Right atrium auricular region (tissue), 2 donors: ENCODE measurements around the gene CCAR1. TPM values are rescaled to one million over a fixed set of nuclear protein-coding genes. Genes with fewer than 3 reads are reported as not detected.
"Not testable (repeated sequence)": the region's sequence is repeated elsewhere in the genome, so short reads cannot be mapped to it uniquely, and the experiment has no call there.

ENCODE experiments used
- DNase-seq: peaks from one replicate; pipeline ENCODE4 v3.0.0-alpha.2; 2019; ENCODE audit warnings: low spot score
- H3K27ac ChIP-seq, 2 donors: fragments of 200-600 bp; sonication (generic); 1 replicate in 1 of 2; 2 replicates in 1 of 2; pipeline ENCODE4 v1.5.1; 2016 to 2019
- H3K27me3 ChIP-seq, 2 donors: fragments of 200-600 bp; sonication (generic); one replicate each; pipeline versions ENCODE4 v1.5.1 to v1.6.0; 2017 to 2019
- H3K36me3 ChIP-seq: fragments of 200-600 bp; sonication (generic); one replicate; pipeline ENCODE4 v1.5.1; 2016
- H3K4me1 ChIP-seq, 2 donors: fragments of 200-600 bp; sonication (generic); one replicate each; pipeline versions ENCODE4 v1.5.1 to v1.6.0; 2017 to 2019
- H3K4me3 ChIP-seq, 2 donors: fragments of 200-600 bp; sonication (generic); 1 replicate in 1 of 2; 2 replicates in 1 of 2; pipeline ENCODE4 v1.5.1; 2017 to 2019; ENCODE audit warnings: mild to moderate bottlenecking in 1 of 2, moderate library complexity in 1 of 2
- H3K9me3 ChIP-seq, 2 donors: fragments of 200-600 bp; sonication (generic); one replicate each; pipeline ENCODE4 v1.5.1; 2019
- CTCF ChIP-seq, 2 donors: fragments of 200-600 bp; sonication (generic); IDR thresholded peaks; one replicate each; pipeline ENCODE4 v1.5.1; 2019; ENCODE audit warnings: antibody characterized with exemption in 2 of 2
- total RNA-seq, 2 donors: library from RNA; depleted of rRNA; stranded (reverse); fragments of >200 nt; gene quantifications; one replicate each; pipeline ENCODE4 v1.1.0, GENCODE V29; 2016

CCAR1 gene
- total RNA-seq, 2 donors from 2014 or later: 21.0 to 25.0 TPM

- Histone ChIP-seq H3K27ac (no peak overlapping the region), H3K27me3 (no peaks in the 10 kb centered on the region), H3K9me3 (no peaks in the 10 kb centered on the region), H3K4me1 (no peaks in the 10 kb centered on the region), H3K4me3 (no peak overlapping the region), H3K36me3 (no peaks in the 10 kb centered on the region)
- no peak for TF ChIP-seq CTCF (IDR thresholded peaks at IDR 0.05)
- no peak for DNase-seq
Measured at GRCh38 chr10:68812420-68812819, 91.4 kb downstream of the CCAR1 start.

GRCh38 chr10:68813559-68813958 lies 92.5 kb downstream of the CCAR1 start:
- no peak overlapping the region for H3K27ac ChIP-seq
- H3K4me1 ChIP-seq: no peaks in the 10 kb centered on the region
- H3K36me3 ChIP-seq: no peaks in the 10 kb centered on the region
- no peaks in the 10 kb centered on the region for H3K9me3 ChIP-seq
- H3K27me3 ChIP-seq: no peaks in the 10 kb centered on the region
- DNase-seq: no peak
- no peak for TF ChIP-seq CTCF (IDR thresholded peaks at IDR 0.05)
- no peak overlapping the region for H3K4me3 ChIP-seq

- no peak for TF ChIP-seq CTCF (IDR thresholded peaks at IDR 0.05)
- Histone ChIP-seq H3K4me1 (no peaks in the 10 kb centered on the region), H3K36me3 (no peaks in the 10 kb centered on the region), H3K9me3 (no peaks in the 10 kb centered on the region), H3K27ac (no peak overlapping the region), H3K4me3 (no peak overlapping the region), H3K27me3 (no peaks in the 10 kb centered on the region)
- no peak for DNase-seq
Measured at GRCh38 chr10:68816796-68817412, 95.9 kb downstream of the CCAR1 start.

- DNase-seq, H3K27me3 ChIP-seq, H3K9me3 ChIP-seq: not testable (repeated sequence)
Measured at GRCh38 chr10:68820359-68820758, 99.3 kb downstream of the CCAR1 start.

GRCh38 chr10:68822626-68823025 lies 101.6 kb downstream of the CCAR1 start:
- H3K4me1 ChIP-seq, H3K36me3 ChIP-seq, H3K4me3 ChIP-seq, H3K27ac ChIP-seq, H3K9me3 ChIP-seq, DNase-seq, H3K27me3 ChIP-seq: not testable (repeated sequence)

More at GRCh38 chr10:68820359-68820758, 99.3 kb downstream of the CCAR1 start:
- H3K36me3 ChIP-seq, H3K4me1 ChIP-seq, H3K4me3 ChIP-seq, H3K27ac ChIP-seq: not testable (repeated sequence)

GRCh38 chr10:68826764-68827591 lies 105.9 kb downstream of the CCAR1 start, which contains the start of gene STOX1:
STOX1 (plus strand) TSS chr10:68827531; CDS start chr10:68827624, 93 bp downstream.
- H3K36me3 ChIP-seq: no peaks in the 10 kb centered on the region
- H3K27me3 ChIP-seq: no peaks in the 10 kb centered on the region
- peaks cover 0 to 7% of the 10 kb centered on the region in 2 donors for H3K4me1 ChIP-seq
- TF ChIP-seq CTCF (IDR thresholded peaks at IDR 0.05): no peak
- H3K27ac ChIP-seq: peak within 1 kb of the TSS in 1 of 2 donors; percentile 26
- H3K9me3 ChIP-seq: no peaks in the 10 kb centered on the region
- peak within 1 kb of the TSS; percentile 48 to 62 for H3K4me3 ChIP-seq
- DNase-seq: no peak

- DNase-seq, H3K27ac ChIP-seq, H3K4me1 ChIP-seq, H3K27me3 ChIP-seq, H3K9me3 ChIP-seq, H3K36me3 ChIP-seq: not testable (repeated sequence)
- H3K4me3 ChIP-seq: peak overlapping the region; percentile 48 to 62
Measured at GRCh38 chr10:68827592-68827959, 106.5 kb downstream of the CCAR1 start.

- H3K36me3 ChIP-seq, H3K27me3 ChIP-seq, H3K4me1 ChIP-seq, H3K27ac ChIP-seq, H3K9me3 ChIP-seq, DNase-seq: not testable (repeated sequence)
- peak overlapping the region; percentile 32 to 53 for H3K4me3 ChIP-seq
Measured at GRCh38 chr10:68828083-68828601, 107.1 kb downstream of the CCAR1 start.
